ENCODE data around the gene TMEM44. TPM values are rescaled to one million over a fixed set of nuclear protein-coding genes. Genes with fewer than 3 reads are reported as not detected.

The TMEM44 gene
- total RNA-seq, 4 donors from 2014 or later = 4.4 to 8.8 (median 7.4) TPM

DNA sequence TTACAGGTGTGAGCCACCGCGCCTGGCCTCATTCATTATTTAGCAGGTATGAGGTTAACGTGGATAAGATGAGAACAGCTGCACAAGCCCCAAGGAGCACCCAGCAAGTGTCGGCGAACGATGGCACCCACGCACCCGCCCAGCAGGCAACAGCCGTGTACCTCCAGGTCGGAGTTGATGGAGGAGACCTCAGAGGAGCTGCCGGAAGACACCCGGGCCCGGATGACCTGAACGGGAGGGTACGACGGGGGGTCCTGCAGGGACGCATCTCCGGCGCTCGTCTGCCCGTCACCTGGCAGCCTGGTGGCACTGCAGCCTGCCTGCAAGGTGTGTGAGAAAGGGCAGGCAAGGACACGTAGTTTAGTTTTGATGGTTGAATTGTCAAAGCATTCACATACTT, 29.1 kb downstream of the TMEM44 start:
- TF ChIP-seq POLR2AphosphoS5 (IDR thresholded peaks at IDR 0.05) = no peak
- no peak for TF ChIP-seq EP300 (IDR thresholded peaks at IDR 0.05)
- TF ChIP-seq, protein P1, sequence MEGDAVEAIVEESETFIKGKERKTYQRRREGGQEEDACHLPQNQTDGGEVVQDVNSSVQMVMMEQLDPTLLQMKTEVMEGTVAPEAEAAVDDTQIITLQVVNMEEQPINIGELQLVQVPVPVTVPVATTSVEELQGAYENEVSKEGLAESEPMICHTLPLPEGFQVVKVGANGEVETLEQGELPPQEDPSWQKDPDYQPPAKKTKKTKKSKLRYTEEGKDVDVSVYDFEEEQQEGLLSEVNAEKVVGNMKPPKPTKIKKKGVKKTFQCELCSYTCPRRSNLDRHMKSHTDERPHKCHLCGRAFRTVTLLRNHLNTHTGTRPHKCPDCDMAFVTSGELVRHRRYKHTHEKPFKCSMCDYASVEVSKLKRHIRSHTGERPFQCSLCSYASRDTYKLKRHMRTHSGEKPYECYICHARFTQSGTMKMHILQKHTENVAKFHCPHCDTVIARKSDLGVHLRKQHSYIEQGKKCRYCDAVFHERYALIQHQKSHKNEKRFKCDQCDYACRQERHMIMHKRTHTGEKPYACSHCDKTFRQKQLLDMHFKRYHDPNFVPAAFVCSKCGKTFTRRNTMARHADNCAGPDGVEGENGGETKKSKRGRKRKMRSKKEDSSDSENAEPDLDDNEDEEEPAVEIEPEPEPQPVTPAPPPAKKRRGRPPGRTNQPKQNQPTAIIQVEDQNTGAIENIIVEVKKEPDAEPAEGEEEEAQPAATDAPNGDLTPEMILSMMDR (IDR thresholded peaks at IDR 0.05) = no peak
- TF ChIP-seq POLR2A (IDR thresholded peaks at IDR 0.05) = no peak
- H3K27ac ChIP-seq = no peak overlapping the region
- H3K4me1 ChIP-seq = no peaks in the 10 kb centered on the region
- no peak for ATAC-seq
- no peak overlapping the region for H3K4me3 ChIP-seq
- no peaks in the 10 kb centered on the region for H3K36me3 ChIP-seq
- no peaks in the 10 kb centered on the region for H3K27me3 ChIP-seq
- no peaks in the 10 kb centered on the region for H3K9me3 ChIP-seq
- no CpG with 5 or more reads among the region's 22 CpGs for WGBS, 2 donors (ENCODE audit: low coverage in 1 of 2)

DNA sequence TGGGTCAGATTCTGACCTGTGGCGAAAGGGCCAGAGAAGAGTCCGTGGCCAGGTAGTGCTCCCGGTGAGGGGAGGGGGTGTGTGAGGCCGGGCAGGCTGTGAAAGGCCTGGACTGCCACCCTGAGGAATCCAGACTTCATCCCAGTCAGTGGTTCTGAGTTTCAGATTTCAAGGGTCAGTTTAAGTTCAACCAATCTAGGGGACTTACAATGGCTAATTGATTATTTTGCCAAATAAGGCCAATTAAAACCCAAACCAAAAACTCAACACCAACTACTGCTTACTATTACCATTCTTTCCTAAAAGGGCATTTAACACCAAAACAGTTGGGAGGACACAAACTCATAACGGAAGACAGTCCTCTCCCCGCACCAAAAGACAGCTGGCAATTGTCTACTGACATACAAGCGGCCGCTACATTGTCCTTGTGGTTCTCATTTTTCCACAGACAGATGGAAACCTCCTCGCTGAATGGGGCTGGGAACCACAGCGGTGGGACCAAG, 30.5 kb downstream of the TMEM44 start:
- no peak overlapping the region for H3K27ac ChIP-seq
- WGBS, 2 donors (ENCODE audit: low coverage in 1 of 2) = 61 to 63% methylated on average over 7 to 10 of the region's 10 CpGs
- H3K4me3 ChIP-seq = no peak overlapping the region
- no peak for ATAC-seq
- no peaks in the 10 kb centered on the region for H3K27me3 ChIP-seq
- no peaks in the 10 kb centered on the region for H3K9me3 ChIP-seq
- TF ChIP-seq, protein P1 (IDR thresholded peaks at IDR 0.05) = no peak
- no peak for TF ChIP-seq POLR2A (IDR thresholded peaks at IDR 0.05)
- TF ChIP-seq POLR2AphosphoS5 (IDR thresholded peaks at IDR 0.05) = no peak
- TF ChIP-seq EP300 (IDR thresholded peaks at IDR 0.05) = no peak
- no peaks in the 10 kb centered on the region for H3K4me1 ChIP-seq
- H3K36me3 ChIP-seq = no peaks in the 10 kb centered on the region

DNA sequence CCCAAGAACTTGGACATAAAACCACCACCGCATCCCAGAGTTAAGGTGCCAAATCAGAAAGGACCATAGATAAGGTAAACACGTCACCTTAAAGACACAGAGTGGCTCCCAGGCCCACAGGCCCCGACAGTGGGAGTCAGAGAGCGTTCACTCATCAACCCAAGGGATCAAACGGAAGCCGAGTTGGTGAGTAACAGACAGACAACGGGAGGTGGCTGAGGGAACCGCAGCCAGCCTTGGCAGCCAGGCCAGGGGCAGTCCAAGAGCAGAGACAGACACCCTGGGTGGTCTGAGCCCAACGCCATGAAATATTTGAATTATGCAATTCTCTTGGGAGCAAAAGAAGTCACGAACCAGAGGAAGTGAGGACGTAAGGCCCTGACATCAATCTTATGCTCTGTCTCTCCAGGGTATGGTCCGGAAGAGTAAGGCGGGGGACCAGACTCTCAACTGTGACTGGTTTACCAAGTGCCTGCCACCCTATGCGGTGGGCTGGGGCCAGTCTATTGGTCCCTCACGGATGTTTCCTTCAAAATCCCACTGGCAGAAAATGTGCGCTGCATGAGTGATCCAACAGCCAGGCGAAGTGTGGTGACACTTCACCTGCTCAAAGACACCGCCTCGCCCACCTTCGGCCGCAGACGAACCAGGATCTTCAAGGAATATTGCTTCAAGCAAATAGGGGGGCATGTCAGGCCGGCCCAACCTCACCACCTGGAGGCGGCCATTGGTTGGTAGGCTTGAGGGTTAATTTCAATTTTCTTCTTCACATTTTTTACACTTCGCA, 34.3 kb downstream of the TMEM44 start:
- Histone ChIP-seq H3K4me1 (no peaks in the 10 kb centered on the region), H3K36me3 (no peaks in the 10 kb centered on the region), H3K4me3 (no peak overlapping the region), H3K27ac (no peak overlapping the region), H3K9me3 (no peaks in the 10 kb centered on the region), H3K27me3 (no peaks in the 10 kb centered on the region)
- ATAC-seq = no peak
- no peak for TF ChIP-seq POLR2A (IDR thresholded peaks at IDR 0.05)
- no peak for TF ChIP-seq EP300 (IDR thresholded peaks at IDR 0.05)
- no peak for TF ChIP-seq POLR2AphosphoS5 (IDR thresholded peaks at IDR 0.05)
- TF ChIP-seq, protein P1 (IDR thresholded peaks at IDR 0.05) = no peak
- 78 to 81% methylated on average over 6 to 12 of the region's 25 CpGs for WGBS, 2 donors (ENCODE audit: low coverage in 1 of 2)

DNA sequence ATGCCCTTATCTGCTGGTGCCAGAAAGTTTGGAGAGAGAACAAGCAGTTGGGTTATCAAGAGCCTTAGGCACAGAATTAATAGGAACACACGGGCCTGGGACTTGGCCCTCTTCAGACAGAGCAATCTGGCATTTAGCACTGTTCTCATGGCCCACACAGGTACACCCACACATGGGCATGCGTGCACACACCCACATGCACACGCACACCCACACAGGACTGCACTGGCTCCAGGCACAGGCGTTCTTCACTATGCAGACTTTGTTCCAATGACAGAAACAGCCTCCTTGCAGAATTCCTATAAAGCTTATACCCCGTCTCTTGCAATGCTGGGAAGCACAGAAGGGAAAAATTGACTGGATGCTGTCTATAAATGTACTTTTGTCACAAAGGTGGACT, 36.3 kb downstream of the TMEM44 start:
- Histone ChIP-seq H3K36me3 (no peaks in the 10 kb centered on the region), H3K4me1 (no peaks in the 10 kb centered on the region), H3K27me3 (no peaks in the 10 kb centered on the region), H3K27ac (no peak overlapping the region), H3K9me3 (no peaks in the 10 kb centered on the region), H3K4me3 (no peak overlapping the region)
- 80 to 90% methylated on average over 2 to 4 of the region's 5 CpGs for WGBS, 2 donors (ENCODE audit: low coverage in 1 of 2)
- TF ChIP-seq EP300 (IDR thresholded peaks at IDR 0.05) = no peak
- TF ChIP-seq, protein P1 (IDR thresholded peaks at IDR 0.05) = no peak
- TF ChIP-seq POLR2AphosphoS5 (IDR thresholded peaks at IDR 0.05) = no peak
- TF ChIP-seq POLR2A (IDR thresholded peaks at IDR 0.05) = no peak
- ATAC-seq = no peak
